Transverse colon (tissue), 4 donors: ENCODE results near the gene B3GNT3. TPM values are rescaled to one million over a fixed set of nuclear protein-coding genes. Genes with fewer than 3 reads are reported as not detected.

Experiments
- DNase-seq: peaks from one replicate; pipeline ENCODE4 v3.0.0-alpha.2; 2019
- H3K27ac ChIP-seq, 4 donors: fragments of 200-600 bp; sonication (generic); 2 replicates each; pipeline ENCODE4 v1.5.1; 2016 to 2018; ENCODE audit warnings: inconsistent platforms in 4 of 4
- H3K27me3 ChIP-seq: fragments of 200-600 bp; sonication (generic); 2 replicates; pipeline ENCODE4 v1.5.1; 2017; ENCODE audit warnings: inconsistent platforms
- H3K36me3 ChIP-seq, 4 donors: fragments of 200-600 bp; sonication (generic); 2 replicates each; pipeline ENCODE4 v1.5.1; 2017 to 2019; ENCODE audit warnings: inconsistent platforms in 4 of 4
- H3K4me1 ChIP-seq, 4 donors: fragments of 200-600 bp; sonication (generic); 2 replicates each; pipeline ENCODE4 v1.5.1; 2017 to 2020; ENCODE audit warnings: inconsistent platforms in 4 of 4
- H3K4me3 ChIP-seq, 4 donors: fragments of 200-600 bp; sonication (generic); 1 replicate in 1 of 4; 2 replicates in 3 of 4; pipeline versions ENCODE4 v1.5.1 to v1.6.1; 2017 to 2019; ENCODE audit warnings: inconsistent platforms in 4 of 4
- H3K9me3 ChIP-seq, 2 donors: fragments of 200-600 bp; sonication (generic); 2 replicates each; pipeline ENCODE4 v1.5.1; 2017 to 2019; ENCODE audit warnings: inconsistent platforms in 2 of 2
- EP300 ChIP-seq: sonication (generic); formaldehyde crosslinking; IDR thresholded peaks from one replicate; pipeline ENCODE4 v1.6.1; 2017; ENCODE audit warnings: antibody characterized with exemption, low read depth
- POLR2A ChIP-seq: fragments of 450-650 bp; IDR thresholded peaks from one replicate; pipeline ENCODE4 v1.6.1; 2016; ENCODE audit warnings: antibody characterized with exemption, mild to moderate bottlenecking, moderate library complexity
- POLR2AphosphoS5 ChIP-seq, 3 donors: sonication (generic); formaldehyde crosslinking; IDR thresholded peaks; one replicate each; pipeline ENCODE4 v1.6.1; 2016; ENCODE audit warnings: antibody characterized with exemption in 3 of 3
- WGBS, 2 donors: methylation state at CpG; one replicate each; pipeline ENCODE4 v1.1.5; 2018; ENCODE audit warnings: low coverage in 1 of 2; 5-methylcytosine and 5-hydroxymethylcytosine counted together
- in situ Hi-C, 4 donors: fragments of 200-750 bp; cut with MboI; loops; one replicate each; pipeline versions ENCODE4 v1.15.0 to v1.15.1; 2017; ENCODE audit warnings: low sequenced_read_pairs in 3 of 4, low pct_ligation_motif_present in 1 of 4, low pct_unique_long_range_greater_than_20kb in 1 of 4
- intact Hi-C: fragments of 100-400 bp; cut with DNase I; formaldehyde crosslinking; loops from one replicate; pipeline ENCODE4 v1.15.1; 2023; ENCODE audit warnings: low total_unique reads
- total RNA-seq, 4 donors: library from RNA; depleted of rRNA; stranded (reverse); fragments of >200 nt; gene quantifications; one replicate each; pipeline ENCODE4 v1.1.0, GENCODE V29; 2016
- TF ChIP-seq, protein P1 (sequence below), 5 experiments: fragments of 200-600 bp in 3 of 5; fragments of 450-650 bp in 2 of 5; sonication (generic) in 3 of 5; IDR thresholded peaks; 1 replicate in 2 of 5; 2 replicates in 3 of 5; pipeline ENCODE4 v1.5.1; 2016 to 2017; ENCODE audit warnings: antibody characterized with exemption in 5 of 5, inconsistent platforms in 3 of 5, mild to moderate bottlenecking in 2 of 5, moderate library complexity in 1 of 5

Gene B3GNT3, protein sequence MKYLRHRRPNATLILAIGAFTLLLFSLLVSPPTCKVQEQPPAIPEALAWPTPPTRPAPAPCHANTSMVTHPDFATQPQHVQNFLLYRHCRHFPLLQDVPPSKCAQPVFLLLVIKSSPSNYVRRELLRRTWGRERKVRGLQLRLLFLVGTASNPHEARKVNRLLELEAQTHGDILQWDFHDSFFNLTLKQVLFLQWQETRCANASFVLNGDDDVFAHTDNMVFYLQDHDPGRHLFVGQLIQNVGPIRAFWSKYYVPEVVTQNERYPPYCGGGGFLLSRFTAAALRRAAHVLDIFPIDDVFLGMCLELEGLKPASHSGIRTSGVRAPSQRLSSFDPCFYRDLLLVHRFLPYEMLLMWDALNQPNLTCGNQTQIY
- total RNA-seq, result 100 to 1,000 TPM in 3 of 4 donors, 10 to 100 TPM in 1; 52.1 to 180 (median 144) TPM

DNA sequence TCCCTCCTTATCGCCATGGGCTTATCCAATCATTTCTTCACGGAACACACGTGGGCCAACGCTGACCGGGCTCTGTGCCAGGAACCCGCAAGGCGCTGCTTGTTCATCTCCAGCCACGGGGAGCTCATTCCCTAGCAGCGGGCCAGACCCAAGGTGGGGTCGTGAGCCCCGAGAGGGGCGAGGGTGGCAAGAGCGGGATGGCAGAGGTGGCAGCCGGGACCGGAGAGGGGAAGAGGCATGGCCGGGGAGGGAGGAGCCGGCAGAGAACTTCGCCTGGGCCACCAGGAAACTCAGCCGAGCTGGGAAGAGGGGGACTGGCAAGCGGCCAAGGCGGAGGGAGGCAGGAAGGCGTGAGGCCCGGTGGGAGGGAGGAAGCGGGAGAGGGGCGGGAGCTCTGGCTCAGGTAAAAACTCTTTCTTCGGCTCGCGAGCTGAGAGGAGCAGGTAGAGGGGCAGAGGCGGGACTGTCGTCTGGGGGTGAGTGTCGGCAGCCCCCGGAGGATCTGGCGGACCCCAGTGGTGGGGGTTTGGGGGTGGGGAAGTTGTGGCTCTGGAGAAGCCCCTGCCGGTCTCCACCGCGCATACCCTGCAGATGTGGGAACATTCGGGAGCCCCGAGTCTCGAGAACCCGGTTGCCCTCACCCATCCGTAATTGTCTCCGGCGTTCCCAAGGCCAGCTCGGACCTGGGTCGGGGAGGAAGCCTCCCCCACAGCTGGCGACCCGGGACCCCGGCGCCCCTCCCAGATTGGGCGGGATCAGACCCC lies at the start of gene B3GNT3:
TSS of gene B3GNT3 (plus strand) at position 408 of the 764 bp plus-strand sequence. CDS start 12,670 bp downstream, outside the sequence.
- in situ Hi-C loops, result no loop called here
- peaks cover 20 to 55% (median 41%) of the 10 kb centered on the region in 4 donors for H3K4me1 ChIP-seq

DNA sequence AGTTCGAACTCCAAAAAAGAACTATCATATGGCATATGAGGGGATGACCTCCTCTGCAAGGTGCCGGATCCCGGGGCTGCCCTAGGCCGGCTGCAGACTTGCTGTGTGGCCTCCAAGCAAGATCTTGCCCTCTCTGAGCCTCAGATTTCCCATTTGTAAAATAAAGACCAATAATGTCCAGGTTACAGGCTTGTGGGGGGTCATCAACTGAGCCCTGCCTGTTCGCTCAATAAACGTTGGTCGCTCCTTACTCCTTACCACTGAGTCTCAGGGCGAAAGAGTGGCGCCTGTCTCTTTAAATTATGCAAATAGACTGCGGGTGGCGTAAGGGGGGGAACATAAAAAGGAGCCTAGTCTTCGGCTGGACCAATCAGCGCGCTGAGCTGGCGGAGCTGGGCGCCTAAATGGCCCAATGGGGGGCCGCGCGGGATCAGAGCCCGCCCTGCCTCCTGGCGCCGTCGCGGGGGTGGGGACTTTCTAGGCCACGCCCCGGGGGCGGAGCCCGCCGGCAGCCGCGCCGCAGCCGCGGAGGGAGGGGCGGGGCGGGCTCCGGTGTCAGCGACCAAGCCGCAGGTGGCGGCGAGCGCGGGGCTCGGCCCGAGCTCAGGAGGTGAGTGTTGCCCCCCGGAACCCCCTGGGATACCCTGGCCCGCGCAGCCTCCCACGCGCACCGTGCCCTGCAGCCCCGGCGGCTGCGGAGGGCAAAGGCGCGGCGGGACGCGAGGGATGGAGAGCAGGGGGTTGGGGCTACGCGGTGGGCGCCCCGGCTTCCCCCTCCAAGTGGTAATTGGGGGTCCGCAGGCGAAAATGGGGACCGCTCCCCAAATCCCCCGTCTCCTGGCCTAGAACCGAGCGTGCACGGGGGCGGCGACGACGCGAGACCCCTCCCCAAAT lies 47.5 kb upstream of the B3GNT3 start:
- in situ Hi-C loops, result no loop called here
- 6 to 7% methylated on average over 14 to 72 of the region's 75 CpGs for WGBS, 2 donors
- peak overlapping the region; percentile 20 to 62 (median 36) for H3K4me3 ChIP-seq
- intact Hi-C loops, result no loop called here
- no peaks in the 10 kb centered on the region for H3K27me3 ChIP-seq
- peaks cover 0 to 10% (median 7%) of the 10 kb centered on the region in 4 donors for H3K4me1 ChIP-seq
- H3K36me3 ChIP-seq, result no peaks in the 10 kb centered on the region
- no peaks in the 10 kb centered on the region for H3K9me3 ChIP-seq
- H3K27ac ChIP-seq, result peak overlapping the region in 2 of 4 donors; percentile 27 to 37
- DNase-seq, result peak; percentile 95
- TF ChIP-seq POLR2A, result no peak
- TF ChIP-seq POLR2AphosphoS5 (IDR thresholded peaks at IDR 0.05), result no peak
- TF ChIP-seq, protein P1, sequence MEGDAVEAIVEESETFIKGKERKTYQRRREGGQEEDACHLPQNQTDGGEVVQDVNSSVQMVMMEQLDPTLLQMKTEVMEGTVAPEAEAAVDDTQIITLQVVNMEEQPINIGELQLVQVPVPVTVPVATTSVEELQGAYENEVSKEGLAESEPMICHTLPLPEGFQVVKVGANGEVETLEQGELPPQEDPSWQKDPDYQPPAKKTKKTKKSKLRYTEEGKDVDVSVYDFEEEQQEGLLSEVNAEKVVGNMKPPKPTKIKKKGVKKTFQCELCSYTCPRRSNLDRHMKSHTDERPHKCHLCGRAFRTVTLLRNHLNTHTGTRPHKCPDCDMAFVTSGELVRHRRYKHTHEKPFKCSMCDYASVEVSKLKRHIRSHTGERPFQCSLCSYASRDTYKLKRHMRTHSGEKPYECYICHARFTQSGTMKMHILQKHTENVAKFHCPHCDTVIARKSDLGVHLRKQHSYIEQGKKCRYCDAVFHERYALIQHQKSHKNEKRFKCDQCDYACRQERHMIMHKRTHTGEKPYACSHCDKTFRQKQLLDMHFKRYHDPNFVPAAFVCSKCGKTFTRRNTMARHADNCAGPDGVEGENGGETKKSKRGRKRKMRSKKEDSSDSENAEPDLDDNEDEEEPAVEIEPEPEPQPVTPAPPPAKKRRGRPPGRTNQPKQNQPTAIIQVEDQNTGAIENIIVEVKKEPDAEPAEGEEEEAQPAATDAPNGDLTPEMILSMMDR (IDR thresholded peaks at IDR 0.05), result no peak
- no peak for TF ChIP-seq EP300

More for the DNA sequence above, at the start of gene B3GNT3:
- H3K27ac ChIP-seq, result peak within 1 kb of the TSS; percentile 91 to 92 (median 92)
- peak; percentile 95 for DNase-seq
- WGBS, 2 donors, result 8% methylated on average over 49 of the region's 50 CpGs; no CpG with 5 or more reads in 1 of the 2 donors
- peak within 1 kb of the TSS; percentile 10 to 58 (median 53) for H3K4me3 ChIP-seq
- intact Hi-C loops, result no loop called here
- peaks cover 34% of the 10 kb centered on the region for H3K27me3 ChIP-seq
- no peaks in the 10 kb centered on the region for H3K9me3 ChIP-seq
- TF ChIP-seq POLR2AphosphoS5 (IDR thresholded peaks at IDR 0.05) (peak; percentile 82 to 95 (median 91)), POLR2A (peak; percentile 99), EP300 (no peak)
- TF ChIP-seq, protein P1 (IDR thresholded peaks at IDR 0.05), result no peak
- H3K36me3 ChIP-seq, result no peaks in the 10 kb centered on the region

DNA sequence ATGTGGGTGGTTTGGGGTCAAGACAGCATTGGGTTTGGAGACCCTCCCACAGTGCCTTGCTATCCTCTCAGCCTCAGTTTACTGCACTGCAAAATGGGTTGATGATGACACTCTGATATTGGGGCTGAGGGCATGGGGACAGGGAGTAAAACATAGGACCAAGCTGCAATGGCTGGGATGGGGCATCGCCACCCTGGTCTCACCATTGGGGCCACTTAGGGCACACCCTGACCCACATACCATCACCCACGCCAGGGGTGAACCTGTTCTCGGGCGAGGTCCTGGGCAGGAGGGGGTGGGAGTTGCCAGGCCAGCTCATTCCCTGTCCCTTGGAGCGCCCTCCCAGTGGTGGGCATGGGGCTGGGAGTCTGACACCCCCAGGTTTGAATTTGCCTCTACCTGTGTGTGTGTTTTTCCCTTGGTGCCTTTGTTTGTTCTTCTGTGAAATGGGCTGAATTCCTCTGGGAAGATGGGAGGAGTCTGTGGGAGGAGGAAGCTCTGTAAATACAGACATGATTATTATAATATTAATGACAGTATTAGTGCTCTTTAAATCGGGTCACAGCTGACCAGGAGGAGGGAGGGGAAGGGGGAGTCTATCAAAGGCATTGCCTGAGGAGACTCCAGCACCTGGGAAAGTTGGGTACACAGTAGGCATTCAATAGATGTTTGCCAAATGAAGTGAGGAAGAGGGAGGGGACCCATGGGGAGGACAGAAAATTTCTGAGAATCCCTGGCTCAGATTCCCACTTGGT lies 45.9 kb upstream of the B3GNT3 start:
- intact Hi-C loops, result no loop called here
- H3K27me3 ChIP-seq, result no peaks in the 10 kb centered on the region
- WGBS, 2 donors, result 67% methylated on average over 6 of the region's 6 CpGs; no CpG with 5 or more reads in 1 of the 2 donors
- DNase-seq, result no peak
- peaks cover 0 to 10% (median 7%) of the 10 kb centered on the region in 4 donors for H3K4me1 ChIP-seq
- no peaks in the 10 kb centered on the region for H3K36me3 ChIP-seq
- TF ChIP-seq POLR2AphosphoS5 (IDR thresholded peaks at IDR 0.05), result no peak
- TF ChIP-seq EP300, result no peak
- TF ChIP-seq, protein P1 (IDR thresholded peaks at IDR 0.05), result no peak
- no peak for TF ChIP-seq POLR2A
- no peak overlapping the region for H3K4me3 ChIP-seq
- in situ Hi-C loops, result no loop called here
- no peaks in the 10 kb centered on the region for H3K9me3 ChIP-seq
- H3K27ac ChIP-seq, result no peak overlapping the region
